K562 (cell line): Measurements from ENCODE around the gene VIPR1. TPM values are rescaled to one million over a fixed set of nuclear protein-coding genes. Genes with fewer than 3 reads are reported as not detected.

ENCODE experiments used
- ATAC-seq: fragments of 200-7000 bp; cut with Tn5 transposase; 3 replicates; pipeline ENCODE4 v1.9.1; 2020; ENCODE audit warnings: moderate library complexity
- BruUV-seq: library from RNA; stranded (reverse); fragments of 400-500 nt; replicated peaks from 2 replicates; lab custom pipeline; 2021; lab: Mats Ljungman, UMichigan
- CTCF ChIA-PET: fragments of 300-600 bp; formaldehyde crosslinking; extraction: SDS; loops from one replicate; lab custom pipeline; 2021; ENCODE audit warnings: low intra/inter-chr PET ratio; lab: Yijun Ruan, JAX
- POLR2A ChIA-PET: fragments of 300-600, 350-650 bp; sonication (Branson Sonifier 250); formaldehyde crosslinking; extraction: SDS; loops from one replicate; lab custom pipeline; 2021; ENCODE audit warnings: antibody characterized with exemption, inconsistent platforms; lab: Yijun Ruan, JAX
- DNase-seq, 4 experiments: peaks; one replicate each; pipeline versions ENCODE4 v3.0.0 to v3.0.0-alpha.2; 2011 to 2018; ENCODE audit warnings: low spot score in 3 of 4, mixed read lengths in 3 of 4; ENCODE audit errors: extremely low read depth in 1 of 4
- FAIRE-seq: peaks from 2 replicates; lab custom pipeline; 2011; peaks lifted over from hg19 to GRCh38; lab: Jason Lieb, UNC
- H2AFZ ChIP-seq: 2 replicates; pipeline ENCODE4 v1.6.0; 2011; ENCODE audit warnings: low read depth, low read length, control low read depth, inconsistent platforms
- H3K27ac ChIP-seq: fragments of 200-600 bp; 3 replicates; pipeline ENCODE4 v1.8.0; 2011; ENCODE audit warnings: low read depth, mild to moderate bottlenecking, control low read depth, inconsistent platforms, low read length, moderate library complexity, mixed read lengths; ENCODE audit errors: extremely low read depth
- H3K27me3 ChIP-seq, 2 experiments: fragments of 300-600 bp in 1 of 2; 2 replicates in 1 of 2; 3 replicates in 1 of 2; pipeline versions ENCODE4 v1.6.0 to v1.8.0; 2011; ENCODE audit warnings: inconsistent platforms in 2 of 2, low read length in 2 of 2, mild to moderate bottlenecking in 1 of 2, mixed read lengths in 1 of 2, moderate library complexity in 1 of 2; ENCODE audit not compliant: control insufficient read depth in 2 of 2, insufficient read depth in 2 of 2
- H3K36me3 ChIP-seq: fragments of 300-600 bp; 3 replicates; pipeline ENCODE4 v1.8.0; 2011; ENCODE audit warnings: mild to moderate bottlenecking, low read length, inconsistent platforms; ENCODE audit not compliant: control insufficient read depth, insufficient read depth
- H3K4me1 ChIP-seq, 2 experiments: fragments of 200-600 bp in 1 of 2; replicated peaks in 1 of 2; 2 replicates in 1 of 2; 3 replicates in 1 of 2; pipeline versions ENCODE4 v1.5.1 to v1.8.0; 2011; ENCODE audit warnings: inconsistent platforms in 2 of 2, low read length in 2 of 2, mild to moderate bottlenecking in 1 of 2, mixed read lengths in 1 of 2, moderate library complexity in 1 of 2; ENCODE audit not compliant: control insufficient read depth in 2 of 2, insufficient read depth in 2 of 2
- H3K4me2 ChIP-seq: 2 replicates; pipeline ENCODE4 v1.6.1; 2011; ENCODE audit warnings: low read length, control low read depth, inconsistent platforms, mixed read lengths; ENCODE audit not compliant: insufficient read depth
- H3K4me3 ChIP-seq: fragments of 200-600 bp; sonication (generic), shearing (Covaris generic); 2 replicates; pipeline ENCODE4 v1.5.1; 2016; ENCODE audit warnings: control low read depth, inconsistent platforms
- H3K79me2 ChIP-seq: fragments of 200-600 bp; 3 replicates; pipeline ENCODE4 v1.8.0; 2011; ENCODE audit warnings: low read length, inconsistent platforms; ENCODE audit not compliant: control insufficient read depth, insufficient read depth
- H3K9ac ChIP-seq, 2 experiments: 2 replicates each; pipeline versions ENCODE4 v1.6.0 to v1.6.1; 2011; ENCODE audit warnings: low read depth in 2 of 2, low read length in 2 of 2, control low read depth in 1 of 2, inconsistent platforms in 1 of 2, mild to moderate bottlenecking in 1 of 2, mixed read lengths in 1 of 2; ENCODE audit not compliant: insufficient read depth in 1 of 2
- H3K9me1 ChIP-seq: one replicate; pipeline ENCODE4 v1.6.0; 2011; ENCODE audit warnings: inconsistent platforms, mild to moderate bottlenecking, low read length, moderate library complexity; ENCODE audit not compliant: control insufficient read depth, insufficient read depth
- H3K9me3 ChIP-seq: replicated peaks from 2 replicates; pipeline ENCODE4 v1.5.1; 2011; ENCODE audit warnings: low read depth, low read length, inconsistent platforms; ENCODE audit not compliant: control insufficient read depth, insufficient read depth
- H4K20me1 ChIP-seq: replicated peaks from 2 replicates; pipeline ENCODE4 v1.6.1; 2011; ENCODE audit warnings: low read length, inconsistent platforms, mixed read lengths; ENCODE audit not compliant: control insufficient read depth, insufficient read depth
- ADNP ChIP-seq: fragments of 200-800 bp; sonication (Bioruptor generic); IDR thresholded peaks from 2 replicates; pipeline ENCODE4 v1.6.1; 2016; ENCODE audit warnings: missing genetic modification characterization, missing compliant biosample characterization
- BCOR ChIP-seq: fragments of 450-650 bp; IDR thresholded peaks from 2 replicates; pipeline ENCODE4 v1.6.1; 2016
- CBX1 ChIP-seq: sonication (generic); IDR thresholded peaks from 2 replicates; pipeline ENCODE4 v1.6.1; 2016; ENCODE audit warnings: antibody characterized with exemption, low read depth, mild to moderate bottlenecking
- CHD4 ChIP-seq: fragments of 200-600 bp; sonication (generic); IDR thresholded peaks from 3 replicates; pipeline ENCODE4 v1.6.1; 2012; ENCODE audit warnings: low read depth, mild to moderate bottlenecking, mixed read lengths, low read length, inconsistent platforms; ENCODE audit not compliant: insufficient read depth, insufficient replicate concordance, poor library complexity, severe bottlenecking
- HDAC2 ChIP-seq: fragments of 450-650 bp; IDR thresholded peaks from 2 replicates; pipeline ENCODE4 v1.6.1; 2016; ENCODE audit warnings: mild to moderate bottlenecking
- HDAC6 ChIP-seq: IDR thresholded peaks from 2 replicates; pipeline ENCODE4 v1.6.1; 2012; ENCODE audit warnings: low read depth, mild to moderate bottlenecking, control low read depth, inconsistent platforms, low read length, moderate library complexity
- KDM1A ChIP-seq, 2 experiments: fragments of 450-650 bp; IDR thresholded peaks; 2 replicates each; pipeline ENCODE4 v1.6.1; 2016; ENCODE audit warnings: mild to moderate bottlenecking in 2 of 2
- MAX ChIP-seq: sonication (generic); formaldehyde crosslinking; IDR thresholded peaks from 2 replicates; pipeline ENCODE4 v1.9.0; 2022; ENCODE audit warnings: mild to moderate bottlenecking, missing genetic modification reagents
- MEF2D ChIP-seq: conservative IDR thresholded peaks from 2 replicates; pipeline ENCODE4 v1.6.1; 2016; ENCODE audit warnings: low read depth, missing genetic modification characterization, missing compliant biosample characterization
- NFE2 ChIP-seq: IDR thresholded peaks from 2 replicates; pipeline ENCODE4 v1.6.1; 2014; ENCODE audit warnings: antibody characterized with exemption, low read depth
- PHF20 ChIP-seq: fragments of 450-650 bp; IDR thresholded peaks from 2 replicates; pipeline ENCODE4 v1.6.1; 2018; ENCODE audit not compliant: partially characterized antibody
- PKNOX1 ChIP-seq: fragments of 450-650 bp; IDR thresholded peaks from 2 replicates; pipeline ENCODE4 v1.6.1; 2016
- PTBP1 ChIP-seq: fragments of 200-400 bp; formaldehyde crosslinking; IDR thresholded peaks from 2 replicates; pipeline ENCODE4 v1.6.1; 2017; ENCODE audit warnings: low read depth, low read length
- RBM25 ChIP-seq: fragments of 200-400 bp; formaldehyde crosslinking; IDR thresholded peaks from 2 replicates; pipeline ENCODE4 v1.6.1; 2018; ENCODE audit warnings: low read length, low read depth, moderate library complexity; ENCODE audit not compliant: severe bottlenecking
- RCOR1 ChIP-seq, 2 experiments: IDR thresholded peaks; 2 replicates each; pipeline ENCODE4 v1.6.1; 2012; ENCODE audit warnings: low read depth in 2 of 2, low read length in 2 of 2, borderline replicate concordance in 1 of 2, improper control_type of control experiment in 1 of 2
- SMARCA5 ChIP-seq: fragments of 450-650 bp; IDR thresholded peaks from 2 replicates; pipeline ENCODE4 v1.6.1; 2016
- SMARCB1 ChIP-seq: IDR thresholded peaks from 2 replicates; pipeline ENCODE4 v1.6.1; 2011; ENCODE audit warnings: improper control_type of control experiment, low read depth; ENCODE audit not compliant: insufficient read length
- USF1 ChIP-seq: sonication (generic); formaldehyde crosslinking; IDR thresholded peaks from 2 replicates; pipeline ENCODE4 v1.9.0; 2022; ENCODE audit warnings: mild to moderate bottlenecking, missing genetic modification reagents
- ZNF143 ChIP-seq: sonication (generic); formaldehyde crosslinking; IDR thresholded peaks from 2 replicates; pipeline ENCODE4 v1.9.0; 2022; ENCODE audit warnings: mild to moderate bottlenecking, missing genetic modification reagents
- WGBS: fragments of 100-300 bp; shearing (Covaris generic); methylation state at CpG from one replicate; pipeline ENCODE4 v1.1.6; 2016; ENCODE audit warnings: low coverage, mixed read lengths; ENCODE audit not compliant: insufficient coverage; ENCODE audit errors: missing lambda C conversion rate; 5-methylcytosine and 5-hydroxymethylcytosine counted together
- in situ Hi-C: fragments of 300-500 bp; cut with MboI; formaldehyde crosslinking; loops from 4 replicates; pipeline ENCODE4 v1.15.0; 2018; ENCODE audit warnings: inconsistent platforms, mixed read lengths
- intact Hi-C: fragments of 100-400 bp; cut with micrococcal nuclease; formaldehyde crosslinking; loops from 2 replicates; pipeline ENCODE4 v1.14.2; 2022
- polyA plus RNA-seq, 8 experiments: library from polyadenylated mRNA; depleted of rRNA in 4 of 8; stranded (reverse) in 5 of 8; unstranded in 3 of 8; fragments of >200 nt; fragmentation: Nextera tagmentation in 2 of 8; fragmentation: Illumina TruSeq in 1 of 8; extraction: Ambion mirVana in 2 of 8; extraction: Trizol in 1 of 8; gene quantifications; 2 replicates each; pipeline versions ENCODE4 v1.2.1 to v1.2.3, GENCODE V29; 2011 to 2014; ENCODE audit warnings: inconsistent platforms in 1 of 8, missing spikeins in 1 of 8
- total RNA-seq, 7 experiments: library from RNA; depleted of rRNA in 6 of 7; stranded (reverse); fragments of >200 nt in 6 of 7; fragmentation: Illumina TruSeq in 2 of 7; extraction: Trizol in 2 of 7; gene quantifications; 2 replicates each; pipeline versions ENCODE4 v1.2.1 to v1.2.3, GENCODE V29; 2011 to 2021; ENCODE audit warnings: low replicate concordance in 1 of 7

VIPR1 gene
- total and polyA plus RNA-seq, 9 of the 15 experiments (the other 6 are each of a cell fraction or from before 2014, with no cell fraction given): 0.04 to 0.38 (median 0.12) TPM; not detected in 3

- Histone ChIP-seq H3K27me3 (peaks cover 20 to 49% of the 10 kb centered on the region in 2 experiments; a peak in 4 of 5 replicates), H3K27ac (no peak overlapping the region), H3K9me3 (no peaks in the 10 kb centered on the region), H3K79me2 (no peaks in the 10 kb centered on the region), H3K4me3 (no peak overlapping the region), H4K20me1 (peaks cover 26% of the 10 kb centered on the region), H3K9me1 (no peaks in the 10 kb centered on the region), H2AFZ (no peak overlapping the region), H3K9ac (peak overlapping the region in 1 of 2 experiments; percentile 86; a peak in 2 of 4 replicates), H3K36me3 (no peaks in the 10 kb centered on the region), H3K4me1 (peaks cover 4 to 27% of the 10 kb centered on the region in 2 experiments; a peak in 4 of 5 replicates), H3K4me2 (peak overlapping the region; percentile 46; the same call in 1 of the 2 replicates)
- ChIA-PET POLR2A (interaction anchor here (0.6 to 0.9 kb wide), 2 partner anchors 11 to 1305 kb away, joined by 3 to 4 read pairs; no protein-coding TSS in a partner anchor), CTCF (no interaction called here)
- ATAC-seq (no peak), DNase-seq (no peak), FAIRE-seq (no peak)
- intact Hi-C loops (loop anchor here (5.0 kb wide), 1 partner anchor 329 kb away; no protein-coding TSS in a partner anchor), in situ Hi-C loops (no loop called here)
- 7% methylated on average over 4 of the region's 4 CpGs for WGBS
- TF ChIP-seq MAX (CRISPR knock-in tag) (peak; percentile 21; the same call in 1 of the 2 replicates), USF1 (CRISPR knock-in tag) (no peak), SMARCB1 (no peak), BCOR (peak; percentile 98), PHF20 (peak; percentile 35), HDAC2 (peak; percentile 86; the same call in 1 of the 2 replicates), RCOR1 (IDR thresholded peaks at IDR 0.05; ENCODE audit: borderline replicate concordance in 1 of 2, low read depth in 2 of 2, low read length in 2 of 2) (peak in 1 of 2 experiments; percentile 61; a peak in 1 of 4 replicates), HDAC6 (0 out of 2 replicates have a peak, but pooled peaks have one; percentile 49), ADNP (tag) (peak; percentile 85), PTBP1 (peak; percentile 85; the same call in 1 of the 2 replicates), NFE2 (no peak), SMARCA5 (peak; percentile 78), CBX1 (peak; percentile 71; the same call in 1 of the 2 replicates), KDM1A (IDR thresholded peaks at IDR 0.05) (peak; percentile 80 to 90), RBM25 (peak; percentile 99), PKNOX1 (peak; percentile 46), CHD4 (peak; percentile 95), MEF2D (tag) (no peak), ZNF143 (peak; percentile 41; the same call in 1 of the 2 replicates)
- BruUV-seq: no TSS peak
Observed at GRCh38 chr3:42503251-42503924, 945 bp downstream of the VIPR1 start.
